OCI-LY7 (cell line): ENCODE results near the gene PRKAG2. TPM values are rescaled to one million over a fixed set of nuclear protein-coding genes. Genes with fewer than 3 reads are reported as not detected.

Experiments
- BruUV-seq: library from RNA; stranded (reverse); fragments of 400-500 nt; replicated peaks from 2 replicates; lab custom pipeline; 2021; lab: Mats Ljungman, UMichigan
- CTCF ChIA-PET: fragments of 300-600 bp; sonication (Branson Sonifier 250); formaldehyde crosslinking; loops from one replicate; lab custom pipeline; 2022; ENCODE audit warnings: antibody characterized with exemption; ENCODE audit not compliant: unreplicated experiment; lab: Charles Lee
- POLR2A ChIA-PET: fragments of 300-600 bp; sonication (Branson Sonifier 250); formaldehyde crosslinking; loops from one replicate; lab custom pipeline; 2022; ENCODE audit warnings: antibody characterized with exemption; lab: Charles Lee
- DNase-seq: peaks from one replicate; pipeline ENCODE4 v3.0.0-alpha.2; 2015; ENCODE audit warnings: low spot score
- H2AFZ ChIP-seq: fragments of 200-600 bp; sonication (generic), shearing (Covaris generic); 2 replicates; pipeline ENCODE4 v1.6.1; 2014; ENCODE audit warnings: mild to moderate bottlenecking, antibody characterized with exemption, low read length, moderate library complexity
- H3K27ac ChIP-seq: fragments of 200-600 bp; sonication (generic); 2 replicates; pipeline ENCODE4 v1.5.1; 2014; ENCODE audit warnings: mixed run types, low read depth, mild to moderate bottlenecking, moderate library complexity, low read length, inconsistent platforms; ENCODE audit not compliant: poor library complexity, severe bottlenecking
- H3K36me3 ChIP-seq: fragments of 200-600 bp; sonication (generic); 2 replicates; pipeline ENCODE4 v1.6.1; 2014; ENCODE audit warnings: mild to moderate bottlenecking, antibody characterized with exemption, low read length, moderate library complexity, mixed read lengths; ENCODE audit not compliant: insufficient read depth
- H3K4me1 ChIP-seq: fragments of 200-600 bp; sonication (generic); 2 replicates; pipeline ENCODE4 v1.5.1; 2014; ENCODE audit warnings: mild to moderate bottlenecking, low read length; ENCODE audit not compliant: insufficient read depth, poor library complexity, severe bottlenecking
- H3K4me2 ChIP-seq: fragments of 200-600 bp; sonication (generic); 2 replicates; pipeline ENCODE4 v1.6.1; 2014; ENCODE audit warnings: mild to moderate bottlenecking, low read length
- H3K4me3 ChIP-seq: fragments of 200-600 bp; sonication (generic); 2 replicates; pipeline ENCODE4 v1.5.1; 2014; ENCODE audit warnings: mild to moderate bottlenecking, low read depth, low read length; ENCODE audit not compliant: poor library complexity, severe bottlenecking
- H3K79me2 ChIP-seq: fragments of 200-600 bp; sonication (generic); 2 replicates; pipeline ENCODE4 v1.6.1; 2016; ENCODE audit warnings: low read depth, mild to moderate bottlenecking, low read length, moderate library complexity, mixed read lengths; ENCODE audit not compliant: insufficient read depth
- H3K9me2 ChIP-seq: fragments of 200-600 bp; sonication (generic); 2 replicates; pipeline ENCODE4 v1.6.1; 2016; ENCODE audit warnings: mild to moderate bottlenecking, low read length, mixed read lengths; ENCODE audit not compliant: insufficient read depth
- H3K9me3 ChIP-seq: fragments of 200-600 bp; sonication (generic); 2 replicates; pipeline ENCODE4 v1.6.1; 2014; ENCODE audit warnings: mild to moderate bottlenecking, mixed run types, low read length, mixed read lengths
- H4K20me1 ChIP-seq: fragments of 200-600 bp; sonication (generic); 2 replicates; pipeline ENCODE4 v1.6.1; 2014; ENCODE audit warnings: mild to moderate bottlenecking, antibody characterized with exemption, low read length, moderate library complexity, mixed read lengths; ENCODE audit not compliant: insufficient read depth
- EZH2phosphoT487 ChIP-seq: fragments of 200-600 bp; sonication (generic); IDR thresholded peaks from 2 replicates; pipeline ENCODE4 v1.6.1; 2018; ENCODE audit warnings: low read depth, borderline replicate concordance, mild to moderate bottlenecking, mixed run types, antibody characterized with exemption, low read length, moderate library complexity, mixed read lengths
- intact Hi-C: fragments of 100-400 bp; cut with micrococcal nuclease; formaldehyde crosslinking; loops from one replicate; pipeline ENCODE4 v1.10.0; 2022; ENCODE audit not compliant: unreplicated experiment
- total RNA-seq, 2 experiments: library from RNA; depleted of rRNA in 1 of 2; stranded (reverse); fragments of >200 nt in 1 of 2; shearing (Covaris generic) in 1 of 2; gene quantifications; 2 replicates each; pipeline ENCODE4 v1.2.3, GENCODE V29; 2014 to 2022
- TF ChIP-seq, protein P1 (sequence below): fragments of 200-600 bp; sonication (generic); conservative IDR thresholded peaks from 2 replicates; pipeline ENCODE4 v1.5.1; 2014; ENCODE audit warnings: mild to moderate bottlenecking, antibody characterized with exemption, low read length, moderate library complexity, mixed read lengths

Gene PRKAG2
- total RNA-seq, 2 experiments from 2014 or later = 1.2 to 5.1 TPM

- DNase-seq = no peak
- POLR2A ChIA-PET = interaction anchor here (0.7 to 0.9 kb wide), 2 partner anchors 14 to 139 kb away, joined by 3 to 6 read pairs; no protein-coding TSS in a partner anchor
- no peak overlapping the region for H2AFZ ChIP-seq
- CTCF ChIA-PET = no interaction called here
- no peak overlapping the region for H3K4me2 ChIP-seq
- H3K79me2 ChIP-seq = no peaks in the 10 kb centered on the region
- no peaks in the 10 kb centered on the region for H3K9me3 ChIP-seq
- TF ChIP-seq EZH2phosphoT487 = no peak
- TF ChIP-seq, protein P1, sequence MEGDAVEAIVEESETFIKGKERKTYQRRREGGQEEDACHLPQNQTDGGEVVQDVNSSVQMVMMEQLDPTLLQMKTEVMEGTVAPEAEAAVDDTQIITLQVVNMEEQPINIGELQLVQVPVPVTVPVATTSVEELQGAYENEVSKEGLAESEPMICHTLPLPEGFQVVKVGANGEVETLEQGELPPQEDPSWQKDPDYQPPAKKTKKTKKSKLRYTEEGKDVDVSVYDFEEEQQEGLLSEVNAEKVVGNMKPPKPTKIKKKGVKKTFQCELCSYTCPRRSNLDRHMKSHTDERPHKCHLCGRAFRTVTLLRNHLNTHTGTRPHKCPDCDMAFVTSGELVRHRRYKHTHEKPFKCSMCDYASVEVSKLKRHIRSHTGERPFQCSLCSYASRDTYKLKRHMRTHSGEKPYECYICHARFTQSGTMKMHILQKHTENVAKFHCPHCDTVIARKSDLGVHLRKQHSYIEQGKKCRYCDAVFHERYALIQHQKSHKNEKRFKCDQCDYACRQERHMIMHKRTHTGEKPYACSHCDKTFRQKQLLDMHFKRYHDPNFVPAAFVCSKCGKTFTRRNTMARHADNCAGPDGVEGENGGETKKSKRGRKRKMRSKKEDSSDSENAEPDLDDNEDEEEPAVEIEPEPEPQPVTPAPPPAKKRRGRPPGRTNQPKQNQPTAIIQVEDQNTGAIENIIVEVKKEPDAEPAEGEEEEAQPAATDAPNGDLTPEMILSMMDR = no peak
- no peaks in the 10 kb centered on the region for H3K4me1 ChIP-seq
- no peaks in the 10 kb centered on the region for H3K9me2 ChIP-seq
- no TSS peak for BruUV-seq
- H3K4me3 ChIP-seq = no peak overlapping the region
- no peaks in the 10 kb centered on the region for H3K36me3 ChIP-seq
- intact Hi-C loops = no loop called here
- no peaks in the 10 kb centered on the region for H4K20me1 ChIP-seq
- no peak overlapping the region for H3K27ac ChIP-seq
These were observed 192.3 kb downstream of the PRKAG2 start for GRCh38 chr7:151684408-151685175.

GRCh38 chr7:151683615-151684407 is 193.1 kb downstream of the PRKAG2 start:
- no TSS peak for BruUV-seq
- TF ChIP-seq EZH2phosphoT487 = no peak
- TF ChIP-seq, protein P1 = no peak

More at GRCh38 chr7:151683615-151684407, 193.1 kb downstream of the PRKAG2 start:
- Histone ChIP-seq H3K4me1 (no peaks in the 10 kb centered on the region), H3K27ac (no peak overlapping the region), H3K9me2 (no peaks in the 10 kb centered on the region), H3K79me2 (no peaks in the 10 kb centered on the region), H3K36me3 (no peaks in the 10 kb centered on the region), H3K4me3 (no peak overlapping the region), H4K20me1 (no peaks in the 10 kb centered on the region), H2AFZ (no peak overlapping the region), H3K4me2 (no peak overlapping the region), H3K9me3 (no peaks in the 10 kb centered on the region)
- ChIA-PET CTCF (no interaction called here), POLR2A (interaction anchor here (0.7 to 0.9 kb wide), 2 partner anchors 13 to 140 kb away, joined by 3 to 6 read pairs; no protein-coding TSS in a partner anchor)
- no peak for DNase-seq
- intact Hi-C loops = no loop called here
